GM21825 (cell line): Measurements from ENCODE around the gene SCN8A.

ENCODE experiments used
- ATAC-seq: cut with Tn5 transposase; IDR thresholded peaks from one replicate; pipeline ENCODE4 v1.9.1; 2021; ENCODE audit warnings: mild to moderate bottlenecking, moderate library complexity; ENCODE audit not compliant: unreplicated experiment

Gene SCN8A

GRCh38 chr12:51705450-51705849, 114.4 kb downstream of the SCN8A start:
- no peak for ATAC-seq

- no peak for ATAC-seq
Observed at GRCh38 chr12:51706206-51706605, 115.2 kb downstream of the SCN8A start.

- no peak for ATAC-seq
Observed at GRCh38 chr12:51714666-51715065, 123.6 kb downstream of the SCN8A start.

DNA sequence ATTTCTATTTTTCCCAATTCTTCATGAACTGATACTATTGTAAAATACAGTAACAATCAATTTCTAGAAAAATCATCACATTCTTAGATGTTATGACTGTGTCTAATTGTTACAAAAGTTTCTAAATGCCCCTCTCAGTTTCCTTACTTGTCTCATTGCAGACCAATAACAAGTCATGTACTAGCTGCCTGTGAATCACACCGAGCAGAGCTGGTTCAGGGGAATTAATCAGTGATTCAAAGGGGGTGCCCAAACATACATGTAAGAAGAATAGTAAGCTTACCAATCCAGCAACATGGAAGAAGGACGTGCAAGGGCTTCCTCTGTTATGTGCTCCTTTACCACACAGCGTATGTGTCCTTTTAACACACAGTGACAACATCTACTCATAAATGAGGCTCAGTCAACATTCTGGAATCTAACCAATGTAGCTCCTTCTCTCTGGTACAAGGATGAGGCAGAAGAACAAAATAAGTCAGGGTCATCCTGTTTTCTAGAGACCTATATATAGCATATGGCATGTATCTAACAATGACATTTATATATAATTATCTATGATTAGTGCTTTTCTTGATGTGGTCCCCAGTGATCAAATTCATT, 126.4 kb downstream of the SCN8A start:
- no peak for ATAC-seq

GRCh38 chr12:51721282-51721940, 130.4 kb downstream of the SCN8A start:
- ATAC-seq: no peak

- ATAC-seq: no peak
Observed at GRCh38 chr12:51722431-51722830, 131.4 kb downstream of the SCN8A start.

DNA sequence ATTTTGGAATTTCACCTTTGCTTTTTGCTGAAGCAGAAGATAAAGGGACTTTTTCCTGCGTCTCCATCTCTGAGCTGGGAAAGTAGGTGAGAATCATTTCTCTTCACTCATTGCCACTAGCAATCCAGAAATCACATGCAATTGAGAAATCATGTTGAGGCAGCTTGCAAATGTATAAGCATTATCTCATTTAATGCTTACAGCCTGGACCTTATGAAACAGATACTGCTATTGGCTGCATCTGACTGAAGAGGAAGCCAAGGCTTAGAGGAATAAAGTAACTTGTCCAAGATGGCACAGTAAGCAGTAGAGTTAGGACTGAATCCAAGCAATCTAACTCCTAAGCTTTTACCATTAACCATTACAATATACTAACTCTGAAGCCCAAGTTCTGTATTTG, 135.1 kb downstream of the SCN8A start:
- no peak for ATAC-seq

GRCh38 chr12:51726931-51727330, 135.9 kb downstream of the SCN8A start:
- no peak for ATAC-seq

- ATAC-seq: no peak
Observed at GRCh38 chr12:51729331-51729730, 138.3 kb downstream of the SCN8A start.

GRCh38 chr12:51730745-51731144, 139.7 kb downstream of the SCN8A start:
- no peak for ATAC-seq

DNA sequence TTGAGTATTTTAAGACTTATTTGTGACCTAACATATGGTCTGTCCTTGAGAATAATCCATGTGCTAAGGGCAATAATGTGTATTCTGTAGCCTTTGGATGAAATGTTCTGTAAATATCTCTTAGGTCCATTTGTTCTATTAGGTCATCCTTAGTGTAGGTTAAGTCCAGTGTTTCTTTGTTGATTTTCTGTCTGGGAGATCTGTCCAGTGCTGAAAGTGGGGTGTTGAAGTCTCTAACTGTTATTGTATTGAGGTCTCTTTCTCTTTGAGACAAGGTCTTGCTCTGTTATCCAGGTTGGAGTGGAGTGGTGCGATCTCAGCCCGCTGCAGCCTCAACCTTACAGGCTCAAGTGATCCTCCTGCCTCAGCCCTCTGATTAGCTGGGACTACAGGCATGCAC, 149.5 kb downstream of the SCN8A start:
- no peak for ATAC-seq

GRCh38 chr12:51744235-51744634, 153.2 kb downstream of the SCN8A start:
- no peak for ATAC-seq

- ATAC-seq: no peak
Observed at GRCh38 chr12:51744957-51745356, 153.9 kb downstream of the SCN8A start.

DNA sequence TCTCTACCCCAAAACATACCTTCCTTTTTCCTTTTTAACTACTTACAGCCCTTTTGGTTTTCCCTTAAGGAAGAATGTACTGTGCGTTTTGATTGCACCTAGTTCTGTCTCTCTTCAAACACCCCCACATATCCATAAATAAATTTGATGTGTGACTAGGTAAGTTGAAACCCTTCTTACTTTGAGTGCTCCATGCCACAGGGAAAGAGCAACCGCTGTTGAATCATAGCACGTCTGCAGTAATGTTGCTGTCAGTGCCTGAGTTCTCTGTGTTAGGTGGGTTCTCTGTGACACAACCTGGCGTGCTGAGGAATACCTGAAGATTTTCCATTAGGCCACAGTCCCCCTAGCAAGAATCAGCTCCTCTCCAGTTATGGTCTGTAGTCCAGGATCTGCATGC, 155.4 kb downstream of the SCN8A start:
- no peak for ATAC-seq

GRCh38 chr12:51748235-51748634, 157.2 kb downstream of the SCN8A start:
- ATAC-seq: no peak

- no peak for ATAC-seq
Observed at GRCh38 chr12:51749206-51749985, 158.4 kb downstream of the SCN8A start.

DNA sequence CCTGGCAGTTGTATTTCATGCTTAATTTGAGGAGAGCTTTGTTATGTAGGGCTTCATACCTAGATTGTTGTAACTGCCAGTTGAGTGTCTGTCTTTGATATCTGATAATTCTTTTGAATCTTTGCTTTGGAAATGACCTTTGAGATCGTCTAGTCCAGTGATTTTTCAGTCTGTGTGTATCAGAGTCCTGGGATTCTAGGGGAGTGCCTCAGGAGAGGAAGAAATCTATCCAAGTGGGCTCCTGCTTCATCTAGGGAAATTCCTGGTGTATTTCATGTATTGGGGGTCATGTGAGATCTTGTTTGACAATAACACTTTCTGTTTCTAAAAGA, 158.9 kb downstream of the SCN8A start:
- no peak for ATAC-seq

GRCh38 chr12:51751661-51752060, 160.6 kb downstream of the SCN8A start:
- ATAC-seq: no peak

- ATAC-seq: no peak
Observed at GRCh38 chr12:51752234-51752889, 161.3 kb downstream of the SCN8A start.

GRCh38 chr12:51753980-51754675, 163.1 kb downstream of the SCN8A start:
- ATAC-seq: no peak

GRCh38 chr12:51755251-51755650, 164.2 kb downstream of the SCN8A start:
- ATAC-seq: no peak
